ENCODE data around the gene MAGED1. TPM values are rescaled to one million over a fixed set of nuclear protein-coding genes. Genes with fewer than 3 reads are reported as not detected.
"Not testable (repeated sequence)": the region's sequence is repeated elsewhere in the genome, so short reads cannot be mapped to it uniquely, and the experiment has no call there.

The MAGED1 gene
- total RNA-seq, 1 donor from 2014 or later: 41.3 TPM

DNA sequence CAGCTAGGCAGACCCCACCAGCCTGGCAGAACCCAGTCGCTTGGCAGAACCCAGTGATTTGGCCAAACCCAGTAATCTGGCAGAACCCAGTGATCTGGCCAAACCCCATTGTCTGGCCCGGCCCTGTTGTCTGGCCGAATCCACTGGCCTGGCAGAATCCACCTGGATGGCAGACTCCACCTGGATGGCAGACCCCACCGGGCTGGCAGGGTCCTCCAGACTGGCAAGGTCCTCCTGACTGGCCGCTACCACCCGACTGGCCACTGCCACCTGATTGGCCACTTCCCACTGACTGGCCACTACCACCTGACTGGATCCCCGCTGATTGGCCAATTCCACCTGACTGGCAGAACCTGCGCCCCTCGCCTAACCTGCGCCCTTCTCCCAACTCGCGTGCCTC, 3.2 kb downstream of the MAGED1 start:
- no peak for DNase-seq (ENCODE audit: low read depth in 2 of 2)

- DNase-seq (ENCODE audit: low read depth in 2 of 2): no peak
These were observed 6.3 kb downstream of the MAGED1 start for GRCh38 chrX:51899741-51900140.

DNA sequence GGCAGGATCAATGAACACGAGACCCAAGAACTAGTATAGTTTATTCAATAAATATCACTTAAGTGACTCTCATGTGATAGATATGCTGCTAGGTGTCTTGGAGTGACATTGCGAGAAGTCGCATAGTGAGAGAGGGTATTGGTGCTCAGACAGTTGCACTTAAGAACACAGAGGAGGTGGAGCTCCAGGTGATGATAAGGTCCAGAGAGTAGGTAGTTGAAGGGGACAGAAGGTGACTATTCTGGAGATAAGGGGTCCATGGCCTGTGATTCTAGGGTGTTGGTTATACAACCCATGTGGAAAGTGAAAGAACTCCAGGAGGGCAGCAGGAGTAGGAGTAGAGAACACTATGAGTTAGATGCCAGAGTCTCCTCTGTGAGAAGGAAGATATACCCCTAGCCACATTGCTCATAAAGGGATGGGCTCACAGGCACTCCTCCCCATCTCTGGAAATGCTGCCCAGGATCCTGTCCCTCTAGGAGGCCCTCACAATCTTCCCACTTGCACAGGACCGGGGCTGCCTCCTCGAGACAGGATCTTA, 9.2 kb downstream of the MAGED1 start:
- DNase-seq (ENCODE audit: low read depth in 2 of 2): no peak

DNA sequence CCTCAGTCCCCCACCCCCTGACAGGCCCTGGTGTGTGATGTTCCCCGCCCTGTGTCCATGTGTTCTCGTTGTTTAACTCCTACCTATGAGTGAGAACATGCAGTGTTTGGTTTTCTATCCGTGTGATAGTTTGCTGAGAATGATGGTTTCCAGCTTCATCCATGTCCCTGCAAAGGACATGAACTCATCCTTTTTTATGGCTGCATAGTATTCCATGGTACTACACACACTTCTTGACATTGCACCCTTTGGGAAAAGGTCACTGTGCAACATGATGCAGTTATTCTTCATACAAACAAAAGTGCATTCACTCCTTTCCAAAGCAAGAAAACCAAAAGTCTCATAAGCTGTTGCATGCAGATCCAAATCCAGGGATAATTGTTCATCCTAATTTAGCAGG, 11.7 kb downstream of the MAGED1 start:
- not testable (repeated sequence) for DNase-seq (ENCODE audit: low read depth in 2 of 2)

GRCh38 chrX:51905711-51906110, 12.3 kb downstream of the MAGED1 start:
- DNase-seq (ENCODE audit: low read depth in 2 of 2): no peak

DNA sequence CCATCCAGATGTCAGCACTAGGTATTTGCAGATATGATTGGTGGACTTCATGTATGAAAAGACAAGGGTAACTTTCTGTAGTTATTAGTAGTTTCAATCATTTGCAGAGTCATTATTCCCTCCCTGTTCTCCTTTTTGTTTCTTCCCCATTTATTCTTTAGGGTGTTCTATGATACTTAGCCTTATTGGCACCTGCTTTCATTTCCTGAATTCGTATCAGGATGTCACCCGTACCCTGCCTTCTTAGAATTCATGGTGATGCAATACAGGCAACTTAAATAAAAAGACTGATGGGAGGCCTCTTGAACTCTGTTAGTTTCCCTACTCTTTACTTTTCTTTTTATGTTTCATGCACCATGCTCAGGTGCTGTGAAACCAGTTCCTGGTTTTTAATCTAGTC, 24.2 kb downstream of the MAGED1 start:
- DNase-seq (ENCODE audit: low read depth in 2 of 2): no peak

DNA sequence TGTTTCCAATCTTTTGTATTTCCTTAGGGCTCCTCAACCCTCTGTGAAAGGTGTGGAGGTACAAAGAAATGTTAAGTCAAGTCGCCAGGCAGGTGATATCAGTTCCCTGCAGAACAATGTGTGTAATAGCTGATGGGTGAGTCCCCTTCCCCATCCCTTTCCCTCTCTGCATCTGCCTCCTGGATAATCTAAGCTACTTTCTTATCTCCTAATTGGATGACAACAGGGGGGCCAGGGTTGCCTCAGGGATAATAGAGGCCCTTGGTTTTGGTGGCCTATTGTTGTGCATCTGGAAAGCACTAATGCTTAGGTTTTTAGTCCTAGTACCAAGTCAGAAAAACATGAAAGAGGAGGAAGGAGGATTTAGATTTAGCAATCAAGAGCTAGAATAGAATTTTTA, 29.1 kb downstream of the MAGED1 start:
- no peak for DNase-seq (ENCODE audit: low read depth in 2 of 2)

GRCh38 chrX:51931566-51932150, 38.2 kb downstream of the MAGED1 start:
- DNase-seq (ENCODE audit: low read depth in 2 of 2): no peak

Other genes with a start within 250 kb of the MAGED1 start
- not detected in 2 replicates for gene CENPVL2, start 210.8 kb upstream of the MAGED1 start, total RNA-seq
- gene CENPVL1, start 183.1 kb upstream of the MAGED1 start, total RNA-seq: not detected in 2 replicates
- 2.8 and 4.2 TPM in 2 replicates for gene GSPT2, start 150.2 kb upstream of the MAGED1 start, total RNA-seq
- gene MAGED4B, start 175.6 kb downstream of the MAGED1 start, total RNA-seq: 15.5 and 71.0 TPM in 2 replicates